SK-N-SH (cell line): ENCODE results near the gene SPAG5. TPM values are rescaled to one million over a fixed set of nuclear protein-coding genes. Genes with fewer than 3 reads are reported as not detected.

Source experiments
- CTCF ChIA-PET: fragments of 300-600, 350-600 bp; formaldehyde crosslinking; extraction: SDS; loops from one replicate; lab custom pipeline; 2021; lab: Yijun Ruan, JAX
- POLR2A ChIA-PET: fragments of 350-600 bp; sonication (Branson Sonifier 250); formaldehyde crosslinking; extraction: SDS; loops from one replicate; lab custom pipeline; 2020; ENCODE audit warnings: antibody characterized with exemption, inconsistent platforms; lab: Yijun Ruan, JAX
- DNase-seq: peaks from one replicate; pipeline ENCODE4 v3.0.0; 2012
- H2AFZ ChIP-seq: fragments of 200-600 bp; sonication (generic); 2 replicates; pipeline ENCODE4 v1.8.1; 2016; ENCODE audit warnings: antibody characterized with exemption, mild to moderate bottlenecking, low read depth
- H3F3A ChIP-seq: fragments of 200-600 bp; sonication (generic); replicated peaks from 2 replicates; pipeline ENCODE3; 2016; ENCODE audit warnings: antibody characterized with exemption, mild to moderate bottlenecking; ENCODE audit not compliant: insufficient read depth
- H3K27ac ChIP-seq, 2 experiments: fragments of 200-500 bp in 1 of 2; fragments of 200-600 bp in 1 of 2; sonication (Bioruptor generic) in 1 of 2; sonication (generic), shearing (Covaris generic) in 1 of 2; 2 replicates each; pipeline versions ENCODE4 v1.5.1 to v1.6.1; 2014 to 2016; ENCODE audit warnings: low read depth in 2 of 2, inconsistent platforms in 1 of 2, low read length in 1 of 2, mild to moderate bottlenecking in 1 of 2, mixed read lengths in 1 of 2
- H3K27me3 ChIP-seq: fragments of 200-600 bp; sonication (generic), shearing (Covaris generic); 2 replicates; pipeline ENCODE4 v1.6.1; 2016; ENCODE audit warnings: mixed run types; ENCODE audit not compliant: insufficient read depth
- H3K36me3 ChIP-seq, 2 experiments: fragments of 200-500 bp in 1 of 2; fragments of 200-600 bp in 1 of 2; sonication (Bioruptor generic) in 1 of 2; sonication (generic) in 1 of 2; replicated peaks in 1 of 2; 2 replicates each; pipeline versions ENCODE3 to v1.5.1; 2014 to 2016; ENCODE audit warnings: low read length in 1 of 2, mild to moderate bottlenecking in 1 of 2; ENCODE audit not compliant: insufficient read depth in 2 of 2, control insufficient read depth in 1 of 2
- H3K4me1 ChIP-seq, 2 experiments: fragments of 200-500 bp in 1 of 2; fragments of 200-600 bp in 1 of 2; sonication (Bioruptor generic) in 1 of 2; sonication (generic), shearing (Covaris generic) in 1 of 2; 2 replicates each; pipeline versions ENCODE4 v1.5.1 to v1.6.1; 2014 to 2016; ENCODE audit warnings: low read depth in 1 of 2, low read length in 1 of 2, mixed run types in 1 of 2; ENCODE audit not compliant: insufficient read depth in 2 of 2, control insufficient read depth in 1 of 2
- H3K4me2 ChIP-seq: fragments of 200-600 bp; sonication (generic), shearing (Covaris generic); 2 replicates; pipeline ENCODE4 v1.6.1; 2017; ENCODE audit warnings: mixed run types
- H3K4me3 ChIP-seq, 2 experiments: fragments of 200-500 bp in 1 of 2; fragments of 200-600 bp in 1 of 2; sonication (Bioruptor generic) in 1 of 2; sonication (generic), shearing (Covaris generic) in 1 of 2; 2 replicates each; pipeline versions ENCODE4 v1.5.1 to v1.8.1; 2014 to 2016; ENCODE audit warnings: low read depth in 2 of 2, inconsistent platforms in 1 of 2, low read length in 1 of 2, mild to moderate bottlenecking in 1 of 2, mixed read lengths in 1 of 2, moderate library complexity in 1 of 2
- H3K79me2 ChIP-seq: fragments of 200-600 bp; sonication (generic); 2 replicates; pipeline ENCODE4 v1.8.1; 2017; ENCODE audit warnings: mild to moderate bottlenecking; ENCODE audit not compliant: insufficient read depth
- H3K9ac ChIP-seq: fragments of 200-600 bp; sonication (generic); 2 replicates; pipeline ENCODE4 v1.6.1; 2017; ENCODE audit warnings: mixed run types
- H3K9me2 ChIP-seq: fragments of 200-600 bp; sonication (generic); 2 replicates; pipeline ENCODE4 v1.6.1; 2017; ENCODE audit warnings: mixed run types
- H3K9me3 ChIP-seq: fragments of 200-600 bp; sonication (generic); 2 replicates; pipeline ENCODE4 v1.6.1; 2017; ENCODE audit warnings: mixed run types, mild to moderate bottlenecking, moderate library complexity
- H4K20me1 ChIP-seq: fragments of 200-600 bp; sonication (generic); 2 replicates; pipeline ENCODE4 v1.6.1; 2017; ENCODE audit warnings: mild to moderate bottlenecking, mixed run types; ENCODE audit not compliant: insufficient read depth
- GABPA ChIP-seq: IDR thresholded peaks from 2 replicates; pipeline ENCODE4 v1.4.0; 2012; ENCODE audit warnings: low read depth, mild to moderate bottlenecking
- TEAD4 ChIP-seq: IDR thresholded peaks from 2 replicates; pipeline ENCODE4 v1.4.0; 2012; ENCODE audit warnings: mild to moderate bottlenecking, borderline replicate concordance; ENCODE audit not compliant: insufficient read depth
- ZBTB33 ChIP-seq: IDR thresholded peaks from 2 replicates; pipeline ENCODE4 v1.4.0; 2012; ENCODE audit warnings: low read depth, borderline replicate concordance
- WGBS: methylation state at CpG from one replicate; pipeline ENCODE4 v1.1.6; 2017; ENCODE audit warnings: low lambda C conversion rate; 5-methylcytosine and 5-hydroxymethylcytosine counted together
- polyA plus RNA-seq, 3 experiments: library from polyadenylated mRNA; depleted of rRNA; stranded (reverse); fragments of >200 nt; gene quantifications; 2 replicates each; pipeline ENCODE4 v1.2.3, GENCODE V29; 2012
- TF ChIP-seq, protein P1 (sequence below): IDR thresholded peaks from 2 replicates; pipeline ENCODE4 v1.4.0; 2012; ENCODE audit warnings: low read depth, borderline replicate concordance
- TF ChIP-seq, protein P2 (sequence below): IDR thresholded peaks from 2 replicates; pipeline ENCODE4 v1.4.0; 2012; ENCODE audit warnings: low read depth
- TF ChIP-seq, protein P3 (sequence below): fragments of 150-350 bp; IDR thresholded peaks from 2 replicates; pipeline ENCODE4 v1.6.1; 2017; ENCODE audit warnings: antibody characterized with exemption, low read length, low read depth, borderline replicate concordance

Gene SPAG5
- polyA plus RNA-seq, 1 of the 3 experiments (the other 2 are of a cell fraction), result 36.5 TPM

DNA sequence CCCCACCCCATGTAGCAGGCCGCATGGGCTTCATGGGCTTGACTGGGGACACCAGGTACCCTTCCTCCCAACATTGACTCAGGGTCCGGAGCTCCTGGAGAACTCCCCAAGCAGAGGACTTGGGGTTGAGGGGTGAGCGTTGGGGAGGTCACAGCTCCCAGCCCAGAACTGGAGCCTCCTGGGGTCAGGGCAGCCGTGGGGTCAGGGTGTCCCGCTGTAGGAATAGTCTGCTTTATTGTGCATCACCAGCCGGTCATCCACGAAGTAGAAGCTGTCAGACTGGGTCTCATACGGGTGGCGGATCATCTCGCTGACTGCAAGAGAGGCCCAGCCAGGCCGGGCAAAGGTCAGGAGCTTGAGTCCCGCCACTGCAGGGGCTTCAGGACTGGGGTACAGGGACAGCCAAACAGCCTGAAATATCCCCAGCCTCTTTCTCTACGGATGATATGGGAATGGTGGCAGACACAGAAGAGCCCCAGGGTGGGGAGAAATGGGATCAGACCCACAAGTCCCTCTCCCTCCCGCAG is 51.7 kb downstream of the SPAG5 start:
- CTCF ChIA-PET, result interaction anchor here (0.6 to 7.0 kb wide), 28 partner anchors 9 to 177 kb away, joined by 3 to 87 read pairs (median 5); partner anchors contain the start of genes FOXN1, RSKR, SDF2 and SPAG5
- Histone ChIP-seq H3K9me3 (no peaks in the 10 kb centered on the region), H3K4me1 (peaks cover 0 to 28% of the 10 kb centered on the region in 2 experiments; a peak in 2 of 4 replicates), H3K9ac (no peak overlapping the region), H4K20me1 (peaks cover 15% of the 10 kb centered on the region), H3K36me3 (peaks cover 0 to 17% of the 10 kb centered on the region in 2 experiments), H3K27me3 (no peaks in the 10 kb centered on the region), H3K4me3 (no peak overlapping the region), H3K79me2 (peaks cover 14% of the 10 kb centered on the region), H3K27ac (no peak overlapping the region), H2AFZ (no peak overlapping the region), H3F3A (no peaks in the 10 kb centered on the region), H3K9me2 (no peaks in the 10 kb centered on the region), H3K4me2 (no peak overlapping the region)
- DNase-seq, result no peak
- WGBS, result 83% methylated on average over 11 of the region's 14 CpGs
- POLR2A ChIA-PET, result interaction anchor here (0.9 kb wide), 1 partner anchor 51 kb away, joined by 3 read pairs; no protein-coding TSS in a partner anchor
- TF ChIP-seq TEAD4 (no peak), ZBTB33 (no peak), GABPA (no peak)
- TF ChIP-seq, protein P1, sequence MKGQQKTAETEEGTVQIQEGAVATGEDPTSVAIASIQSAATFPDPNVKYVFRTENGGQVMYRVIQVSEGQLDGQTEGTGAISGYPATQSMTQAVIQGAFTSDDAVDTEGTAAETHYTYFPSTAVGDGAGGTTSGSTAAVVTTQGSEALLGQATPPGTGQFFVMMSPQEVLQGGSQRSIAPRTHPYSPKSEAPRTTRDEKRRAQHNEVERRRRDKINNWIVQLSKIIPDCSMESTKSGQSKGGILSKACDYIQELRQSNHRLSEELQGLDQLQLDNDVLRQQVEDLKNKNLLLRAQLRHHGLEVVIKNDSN, result no peak
- TF ChIP-seq, protein P2, sequence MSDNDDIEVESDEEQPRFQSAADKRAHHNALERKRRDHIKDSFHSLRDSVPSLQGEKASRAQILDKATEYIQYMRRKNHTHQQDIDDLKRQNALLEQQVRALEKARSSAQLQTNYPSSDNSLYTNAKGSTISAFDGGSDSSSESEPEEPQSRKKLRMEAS, result no peak

GRCh38 chr17:28545787-28546415 is 52.9 kb downstream of the SPAG5 start:
- TF ChIP-seq, protein P1, result no peak
- TF ChIP-seq TEAD4 (no peak), ZBTB33 (no peak)
- TF ChIP-seq, protein P3, sequence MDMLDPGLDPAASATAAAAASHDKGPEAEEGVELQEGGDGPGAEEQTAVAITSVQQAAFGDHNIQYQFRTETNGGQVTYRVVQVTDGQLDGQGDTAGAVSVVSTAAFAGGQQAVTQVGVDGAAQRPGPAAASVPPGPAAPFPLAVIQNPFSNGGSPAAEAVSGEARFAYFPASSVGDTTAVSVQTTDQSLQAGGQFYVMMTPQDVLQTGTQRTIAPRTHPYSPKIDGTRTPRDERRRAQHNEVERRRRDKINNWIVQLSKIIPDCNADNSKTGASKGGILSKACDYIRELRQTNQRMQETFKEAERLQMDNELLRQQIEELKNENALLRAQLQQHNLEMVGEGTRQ, result no peak
- Histone ChIP-seq H3F3A (no peaks in the 10 kb centered on the region), H3K27me3 (no peaks in the 10 kb centered on the region), H3K79me2 (peaks cover 2% of the 10 kb centered on the region; the same call in 1 of the 2 replicates), H3K9ac (no peak overlapping the region), H3K4me3 (no peak overlapping the region), H2AFZ (no peak overlapping the region), H3K9me2 (no peaks in the 10 kb centered on the region), H3K27ac (no peak overlapping the region), H3K36me3 (peaks cover 0 to 17% of the 10 kb centered on the region in 2 experiments), H3K4me2 (no peak overlapping the region), H3K9me3 (no peaks in the 10 kb centered on the region), H3K4me1 (peaks cover 0 to 19% of the 10 kb centered on the region in 2 experiments; a peak in 2 of 4 replicates), H4K20me1 (peaks cover 6% of the 10 kb centered on the region)
- no peak for DNase-seq
- CTCF ChIA-PET, result interaction anchor here (1.0 to 7.0 kb wide), 9 partner anchors 12 to 66 kb away, joined by 3 to 87 read pairs (median 6); partner anchors contain the start of genes FOXN1, RSKR and SPAG5
- WGBS, result 81% methylated on average over 5 of the region's 6 CpGs
- POLR2A ChIA-PET, result no interaction called here
